Esophagus squamous epithelium (tissue), 5 donors: Measurements from ENCODE around the gene TBCK. TPM values are rescaled to one million over a fixed set of nuclear protein-coding genes. Genes with fewer than 3 reads are reported as not detected.
A peak's percentile ranks its signal among the peaks of the same experiment; 100 is the strongest.

Experiments used
- DNase-seq: peaks from one replicate; lab custom pipeline; 2025; lab: John Stamatoyannopoulos, UW
- H3K27ac ChIP-seq, 4 donors: fragments of 200-600 bp; sonication (generic); one replicate each; pipeline ENCODE4 v1.5.1; 2016 to 2019; ENCODE audit warnings: mild to moderate bottlenecking in 1 of 4
- H3K27me3 ChIP-seq, 4 donors: fragments of 200-600 bp; sonication (generic); 1 replicate in 3 of 4; 2 replicates in 1 of 4; pipeline versions ENCODE4 v1.5.1 to v1.6.0; 2017 to 2021; ENCODE audit warnings: antibody characterized with exemption in 1 of 4
- H3K36me3 ChIP-seq, 3 donors: fragments of 200-600 bp; sonication (generic); one replicate each; pipeline ENCODE4 v1.5.1; 2016 to 2019
- H3K4me1 ChIP-seq, 3 donors: fragments of 200-600 bp; sonication (generic); one replicate each; pipeline ENCODE4 v1.5.1; 2017 to 2019
- H3K4me3 ChIP-seq, 4 donors: fragments of 200-600 bp; sonication (generic); 1 replicate in 3 of 4; 2 replicates in 1 of 4; pipeline ENCODE4 v1.5.1; 2016 to 2019; ENCODE audit warnings: mild to moderate bottlenecking in 2 of 4, moderate library complexity in 1 of 4
- H3K9me3 ChIP-seq, 3 donors: fragments of 200-600 bp; sonication (generic); one replicate each; pipeline ENCODE4 v1.5.1; 2016 to 2019
- CTCF ChIP-seq, 6 experiments: fragments of 450-650 bp in 4 of 6; fragments of 200-600 bp in 2 of 6; sonication (generic) in 2 of 6; IDR thresholded peaks; one replicate each; pipeline ENCODE4 v1.5.1; 2016 to 2019; ENCODE audit warnings: antibody characterized with exemption in 6 of 6, mild to moderate bottlenecking in 4 of 6, moderate library complexity in 4 of 6
- POLR2A ChIP-seq, 4 donors: fragments of 450-650 bp; IDR thresholded peaks; one replicate each; pipeline ENCODE4 v1.6.1; 2017; ENCODE audit warnings: antibody characterized with exemption in 4 of 4, mild to moderate bottlenecking in 4 of 4, moderate library complexity in 3 of 4
- WGBS, 2 donors: methylation state at CpG; one replicate each; pipeline ENCODE4 v1.1.5; 2018; 5-methylcytosine and 5-hydroxymethylcytosine counted together
- intact Hi-C: fragments of 100-400 bp; cut with DNase I; formaldehyde crosslinking; loops from one replicate; pipeline ENCODE4 v1.15.0; 2022
- total RNA-seq, 4 donors: library from RNA; depleted of rRNA; stranded (reverse); fragments of >200 nt; gene quantifications; one replicate each; pipeline ENCODE4 v1.1.0, GENCODE V29; 2016
- donor health status: DM: yes; HTN: yes; CAD: no.

The TBCK gene
- total RNA-seq, 4 donors from 2014 or later: 14.2 to 29.8 (median 16.9) TPM

DNA sequence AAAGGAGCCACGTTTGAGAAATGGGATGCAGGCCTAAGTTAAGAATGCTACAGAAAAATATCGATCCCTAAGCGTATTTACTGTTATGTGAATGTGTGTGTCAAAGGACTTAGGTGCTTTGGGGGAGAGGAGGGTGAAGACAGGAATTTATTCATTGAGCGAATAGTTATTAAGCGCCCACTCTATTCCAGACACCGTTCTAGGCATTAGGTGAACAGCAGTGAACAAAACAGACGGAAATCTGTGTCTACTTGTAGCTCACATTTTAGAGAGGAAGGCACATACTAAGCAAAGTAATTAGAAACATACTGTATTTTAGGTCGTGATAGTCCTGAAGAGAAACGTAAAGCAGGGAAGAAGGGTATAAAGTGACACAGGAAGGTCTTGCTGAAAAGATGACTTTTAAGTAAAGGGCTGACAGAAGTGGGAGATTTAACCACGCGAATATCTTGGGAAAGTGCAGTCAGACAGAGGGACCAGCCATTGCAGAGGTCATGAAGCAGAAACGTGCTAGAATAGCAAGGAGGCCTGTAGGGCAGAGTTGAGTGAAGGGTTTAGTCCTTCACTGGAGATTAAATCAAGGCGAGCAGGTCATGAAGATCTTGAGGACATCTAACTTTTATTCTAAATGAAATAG is 882 bp upstream of the TBCK start:
- intact Hi-C loops: no loop called here
- H3K27ac ChIP-seq: peak overlapping the region; percentile 95 to 98 (median 97)
- peaks cover 0 to 18% (median 0%) of the 10 kb centered on the region in 3 donors for H3K36me3 ChIP-seq
- TF ChIP-seq CTCF (IDR thresholded peaks at IDR 0.05) (no peak), POLR2A (IDR thresholded peaks at IDR 0.05) (no peak)
- DNase-seq: no peak
- 3 to 5% methylated on average over 12 to 13 of the region's 13 CpGs for WGBS, 2 donors
- peak overlapping the region; percentile 80 to 97 (median 90) for H3K4me3 ChIP-seq
- H3K9me3 ChIP-seq: no peaks in the 10 kb centered on the region
- H3K27me3 ChIP-seq: no peaks in the 10 kb centered on the region
- peaks cover 13 to 51% (median 15%) of the 10 kb centered on the region in 3 donors for H3K4me1 ChIP-seq

GRCh38 chr4:106315476-106315967 is 487 bp downstream of the TBCK start:
- no peaks in the 10 kb centered on the region for H3K9me3 ChIP-seq
- H3K4me3 ChIP-seq: peak overlapping the region; percentile 80 to 97 (median 90)
- DNase-seq: peak; percentile 5
- intact Hi-C loops: no loop called here
- peaks cover 0 to 4% (median 0%) of the 10 kb centered on the region in 3 donors for H3K36me3 ChIP-seq
- peak overlapping the region; percentile 95 to 98 (median 97) for H3K27ac ChIP-seq
- TF ChIP-seq POLR2A (IDR thresholded peaks at IDR 0.05) (no peak), CTCF (IDR thresholded peaks at IDR 0.05) (no peak)
- 0 to 1% methylated on average over 7 to 12 of the region's 13 CpGs for WGBS, 2 donors
- H3K4me1 ChIP-seq: peaks cover 13 to 51% (median 15%) of the 10 kb centered on the region in 3 donors
- no peaks in the 10 kb centered on the region for H3K27me3 ChIP-seq

GRCh38 chr4:106314960-106315359 is 1.0 kb downstream of the TBCK start:
- Histone ChIP-seq H3K4me3 (peak overlapping the region; percentile 80 to 97 (median 90)), H3K27ac (peak overlapping the region in 3 of 4 donors; percentile 95 to 98 (median 97)), H3K36me3 (no peaks in the 10 kb centered on the region), H3K27me3 (no peaks in the 10 kb centered on the region), H3K9me3 (no peaks in the 10 kb centered on the region), H3K4me1 (peaks cover 13 to 51% (median 15%) of the 10 kb centered on the region in 3 donors)
- TF ChIP-seq CTCF (IDR thresholded peaks at IDR 0.05) (no peak), POLR2A (IDR thresholded peaks at IDR 0.05) (no peak)
- no peak for DNase-seq
- 19 to 26% methylated on average over 6 of the region's 6 CpGs for WGBS, 2 donors
- intact Hi-C loops: no loop called here

GRCh38 chr4:106312997-106313522 is 2.9 kb downstream of the TBCK start:
- Histone ChIP-seq H3K9me3 (no peaks in the 10 kb centered on the region), H3K4me3 (no peak overlapping the region), H3K27me3 (no peaks in the 10 kb centered on the region), H3K27ac (no peak overlapping the region), H3K36me3 (peaks cover 0 to 8% (median 0%) of the 10 kb centered on the region in 3 donors), H3K4me1 (peaks cover 13 to 40% (median 13%) of the 10 kb centered on the region in 3 donors)
- DNase-seq: no peak
- WGBS, 2 donors: 76 to 88% methylated on average over 3 of the region's 3 CpGs
- intact Hi-C loops: no loop called here
- TF ChIP-seq CTCF (IDR thresholded peaks at IDR 0.05) (no peak), POLR2A (IDR thresholded peaks at IDR 0.05) (no peak)

- WGBS, 2 donors: 77 to 80% methylated on average over 1 of the region's 1 CpG
- Histone ChIP-seq H3K4me3 (no peak overlapping the region), H3K9me3 (no peaks in the 10 kb centered on the region), H3K4me1 (peaks cover 6 to 33% (median 7%) of the 10 kb centered on the region in 3 donors), H3K36me3 (peaks cover 0 to 15% (median 0%) of the 10 kb centered on the region in 3 donors), H3K27ac (no peak overlapping the region), H3K27me3 (no peaks in the 10 kb centered on the region)
- no peak for DNase-seq
- TF ChIP-seq POLR2A (IDR thresholded peaks at IDR 0.05) (no peak), CTCF (IDR thresholded peaks at IDR 0.05) (no peak)
- intact Hi-C loops: no loop called here
Observed at GRCh38 chr4:106312377-106312776, 3.6 kb downstream of the TBCK start.
